ACHN (cell line): ENCODE measurements around the gene EML1.

ENCODE experiments used
- DNase-seq: peaks from one replicate; pipeline ENCODE4 v3.0.0-alpha.2; 2015
- in situ Hi-C: cut with HindIII; loops from 2 replicates; pipeline ENCODE4 v1.10.0; 2017; ENCODE audit warnings: low sequenced_read_pairs, low pct_ligation_motif_present, low pct_unique_long_range_greater_than_20kb

Gene EML1

DNA sequence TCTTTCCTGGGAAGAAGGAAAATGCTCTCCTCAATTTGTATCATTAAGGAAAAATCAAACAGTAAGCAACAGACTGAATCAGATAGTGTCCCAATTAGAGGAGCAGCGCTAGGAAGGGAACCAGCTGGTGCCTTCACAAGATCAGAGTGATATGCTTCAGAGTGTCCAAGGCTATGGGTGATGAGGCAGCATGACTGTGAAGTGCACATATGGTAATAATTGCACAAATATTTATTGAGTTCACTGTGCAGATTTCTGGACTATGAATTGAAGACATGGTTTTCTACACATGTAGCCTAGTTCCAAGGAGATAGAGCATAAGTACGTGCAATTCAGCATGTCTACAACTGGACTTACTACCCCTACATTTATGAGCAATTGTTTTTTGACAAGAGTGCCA lies 193.2 kb downstream of the EML1 start:
- DNase-seq, result no peak

GRCh38 chr14:99989032-99989431 lies 195.8 kb downstream of the EML1 start:
- DNase-seq, result no peak
- in situ Hi-C loops, result no loop called here

More for the DNA sequence above, 193.2 kb downstream of the EML1 start:
- in situ Hi-C loops, result no loop called here

DNA sequence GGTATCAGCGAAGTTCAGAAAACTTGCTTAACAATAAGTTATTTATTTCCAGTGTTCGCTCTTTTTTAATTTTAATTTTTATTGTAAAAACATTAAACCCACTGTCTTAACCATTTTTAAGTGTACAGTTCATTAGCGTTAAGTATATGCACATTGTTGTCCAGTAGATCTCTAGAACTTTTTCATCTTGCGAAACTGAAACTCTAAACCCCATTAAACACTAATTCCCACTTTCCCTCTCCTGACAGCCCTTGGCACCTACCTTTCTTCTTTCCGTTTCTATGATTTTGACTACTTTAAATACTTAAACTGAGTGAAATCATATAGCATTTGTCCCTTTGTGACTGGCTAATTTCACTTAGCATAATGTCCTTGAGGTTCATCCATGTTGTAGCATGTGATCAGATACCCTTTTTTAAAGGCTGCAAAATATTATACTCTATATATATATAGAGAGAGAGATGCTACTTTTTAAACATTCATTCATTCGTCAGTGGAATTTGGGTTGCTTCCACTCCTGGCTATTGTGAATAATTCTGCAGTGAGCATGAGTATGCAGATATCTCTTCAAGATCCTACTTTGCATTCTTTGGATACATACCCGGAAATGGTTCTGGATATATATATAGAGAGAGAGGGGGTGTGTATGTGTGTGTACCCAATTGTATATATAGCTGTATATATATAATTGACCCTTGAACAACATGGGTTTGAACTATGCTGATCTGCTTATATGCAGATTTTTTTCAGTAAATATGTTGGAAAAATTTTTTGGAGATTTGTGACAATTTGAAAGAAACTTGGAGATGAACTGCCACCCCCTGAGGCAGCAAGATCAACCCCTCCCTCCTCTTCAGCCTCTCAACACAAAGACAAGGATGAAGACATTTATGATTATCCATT lies 197.3 kb downstream of the EML1 start:
- no peak for DNase-seq
- in situ Hi-C loops, result no loop called here

GRCh38 chr14:99991331-99991730 lies 198.1 kb downstream of the EML1 start:
- in situ Hi-C loops, result no loop called here
- DNase-seq, result no peak
